Rectal smooth muscle tissue (tissue), 1 donor: Measurements from ENCODE around the gene FBXL19.
"Not testable (repeated sequence)": the region's sequence is repeated elsewhere in the genome, so short reads cannot be mapped to it uniquely, and the experiment has no call there.

Source experiments
- H3K27ac ChIP-seq: one replicate; pipeline ENCODE4 v1.7.0; 2013; ENCODE audit warnings: low read depth, low read length, inconsistent platforms
- H3K27me3 ChIP-seq: one replicate; pipeline ENCODE4 v1.7.0; 2013; ENCODE audit warnings: low read length; ENCODE audit not compliant: control insufficient read depth, insufficient read depth
- H3K36me3 ChIP-seq: one replicate; pipeline ENCODE4 v1.7.0; 2013; ENCODE audit warnings: low read length; ENCODE audit not compliant: control insufficient read depth, insufficient read depth
- H3K4me1 ChIP-seq: one replicate; pipeline ENCODE4 v1.7.0; 2013; ENCODE audit warnings: low read length; ENCODE audit not compliant: control insufficient read depth, insufficient read depth
- H3K4me3 ChIP-seq: one replicate; pipeline ENCODE4 v1.7.0; 2013; ENCODE audit warnings: low read length
- H3K9ac ChIP-seq: one replicate; pipeline ENCODE4 v1.7.0; 2013; ENCODE audit warnings: low read length

The FBXL19 gene

GRCh38 chr16:30928390-30928789 is 5.0 kb downstream of the FBXL19 start:
- Histone ChIP-seq H3K4me3 (no peak overlapping the region), H3K36me3 (peaks cover 10% of the 10 kb centered on the region), H3K4me1 (peaks cover 5% of the 10 kb centered on the region), H3K27ac (no peak overlapping the region), H3K27me3 (no peaks in the 10 kb centered on the region), H3K9ac (no peak overlapping the region)

DNA sequence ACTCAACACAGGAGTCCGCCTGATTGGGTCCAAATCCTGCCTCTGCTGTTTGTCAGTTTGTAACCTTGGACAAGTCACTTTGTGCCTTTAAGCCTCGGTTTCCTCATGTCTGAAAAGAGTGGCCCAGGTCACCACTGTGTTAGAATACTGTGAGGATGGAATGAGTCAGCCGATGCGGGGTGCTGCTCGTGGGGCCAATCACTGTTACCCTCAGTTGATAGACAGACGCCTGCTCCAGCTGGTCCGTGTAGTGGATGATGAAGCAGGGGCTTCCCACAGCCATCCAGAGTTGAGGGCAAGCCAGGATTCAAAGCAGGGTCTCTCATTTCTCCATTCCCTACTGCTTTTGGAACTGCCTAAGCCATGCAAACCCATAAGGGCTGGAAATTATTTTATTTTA is 5.8 kb downstream of the FBXL19 start:
- Histone ChIP-seq H3K9ac (no peak overlapping the region), H3K4me3 (no peak overlapping the region), H3K27ac (no peak overlapping the region), H3K36me3 (peaks cover 10% of the 10 kb centered on the region), H3K4me1 (peaks cover 5% of the 10 kb centered on the region), H3K27me3 (no peaks in the 10 kb centered on the region)

- H3K27ac ChIP-seq = no peak overlapping the region
- no peaks in the 10 kb centered on the region for H3K27me3 ChIP-seq
- H3K9ac ChIP-seq = no peak overlapping the region
- no peak overlapping the region for H3K4me3 ChIP-seq
- H3K4me1 ChIP-seq = no peaks in the 10 kb centered on the region
- H3K36me3 ChIP-seq = peaks cover 10% of the 10 kb centered on the region
Observed at GRCh38 chr16:30930160-30930571, 6.8 kb downstream of the FBXL19 start.

GRCh38 chr16:30931068-30931650 is 7.8 kb downstream of the FBXL19 start:
- H3K4me3 ChIP-seq = no peak overlapping the region
- H3K36me3 ChIP-seq = peaks cover 10% of the 10 kb centered on the region
- no peaks in the 10 kb centered on the region for H3K27me3 ChIP-seq
- H3K9ac ChIP-seq = no peak overlapping the region
- H3K4me1 ChIP-seq = no peaks in the 10 kb centered on the region
- H3K27ac ChIP-seq = no peak overlapping the region

DNA sequence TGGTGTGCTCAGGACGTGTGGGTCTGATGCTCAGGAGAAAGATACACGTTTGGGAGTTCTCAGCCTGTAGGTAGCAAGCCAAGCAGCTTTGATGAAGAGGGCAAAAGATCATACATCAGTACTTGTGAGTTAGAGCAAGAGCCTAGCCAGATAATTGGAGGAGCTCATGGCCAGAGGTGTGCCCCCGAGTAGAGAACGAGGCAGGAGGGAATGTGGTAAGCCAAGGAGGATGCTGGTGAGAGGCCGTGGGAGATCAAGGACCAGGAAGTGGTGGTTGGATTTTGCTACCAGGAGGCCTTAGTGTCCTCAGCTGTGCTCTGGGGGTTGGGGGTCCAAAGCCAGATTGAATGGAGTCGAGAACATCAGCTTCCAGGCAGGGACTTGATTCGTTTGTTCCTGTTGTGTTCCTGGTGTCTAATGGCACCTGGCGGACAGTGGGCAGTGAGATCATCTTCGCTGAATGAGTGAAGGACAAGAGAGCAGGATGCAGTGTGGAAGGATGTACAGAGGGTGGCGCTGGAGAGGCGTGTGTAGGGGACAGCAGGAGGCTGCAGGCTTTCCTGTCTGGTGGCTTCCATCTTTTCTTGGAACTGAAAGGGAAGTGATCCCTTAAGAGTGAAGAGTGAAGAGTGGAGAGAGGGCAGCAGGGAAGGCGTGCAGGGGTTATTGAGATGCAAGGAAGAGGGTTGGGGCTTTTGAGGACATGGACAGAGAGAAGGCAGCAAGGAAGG is 11.6 kb downstream of the FBXL19 start:
- Histone ChIP-seq H3K4me3 (no peak overlapping the region), H3K27me3 (no peaks in the 10 kb centered on the region), H3K9ac (no peak overlapping the region), H3K27ac (no peak overlapping the region), H3K4me1 (no peaks in the 10 kb centered on the region), H3K36me3 (peaks cover 10% of the 10 kb centered on the region)

GRCh38 chr16:30937692-30938091 is 14.3 kb downstream of the FBXL19 start:
- Histone ChIP-seq H3K27ac (no peak overlapping the region), H3K27me3 (no peaks in the 10 kb centered on the region), H3K4me3 (no peak overlapping the region), H3K9ac (no peak overlapping the region), H3K4me1 (peaks cover 3% of the 10 kb centered on the region), H3K36me3 (no peaks in the 10 kb centered on the region)

GRCh38 chr16:30939571-30939970 is 16.2 kb downstream of the FBXL19 start:
- H3K36me3 ChIP-seq, H3K27ac ChIP-seq, H3K9ac ChIP-seq, H3K4me3 ChIP-seq, H3K4me1 ChIP-seq, H3K27me3 ChIP-seq: not testable (repeated sequence)

GRCh38 chr16:30941600-30942425 is 18.4 kb downstream of the FBXL19 start:
- H3K4me1 ChIP-seq = peaks cover 3% of the 10 kb centered on the region
- H3K4me3 ChIP-seq = peak overlapping the region; percentile 40
- no peak overlapping the region for H3K27ac ChIP-seq
- H3K27me3 ChIP-seq = no peaks in the 10 kb centered on the region
- H3K36me3 ChIP-seq = peaks cover 5% of the 10 kb centered on the region
- no peak overlapping the region for H3K9ac ChIP-seq

- Histone ChIP-seq H3K36me3 (peaks cover 6% of the 10 kb centered on the region), H3K4me1 (peaks cover 3% of the 10 kb centered on the region), H3K4me3 (peak overlapping the region; percentile 40), H3K27ac (no peak overlapping the region), H3K27me3 (no peaks in the 10 kb centered on the region), H3K9ac (no peak overlapping the region)
Observed at GRCh38 chr16:30942426-30942806, 19.0 kb downstream of the FBXL19 start.

GRCh38 chr16:30944352-30944751 is 21.0 kb downstream of the FBXL19 start:
- Histone ChIP-seq H3K36me3 (peaks cover 6% of the 10 kb centered on the region), H3K27me3 (no peaks in the 10 kb centered on the region), H3K4me1 (peaks cover 3% of the 10 kb centered on the region), H3K4me3 (no peak overlapping the region), H3K27ac (no peak overlapping the region), H3K9ac (no peak overlapping the region)

GRCh38 chr16:30946671-30947540 is 23.5 kb downstream of the FBXL19 start:
- H3K27me3 ChIP-seq = no peaks in the 10 kb centered on the region
- H3K36me3 ChIP-seq = peaks cover 6% of the 10 kb centered on the region
- no peak overlapping the region for H3K9ac ChIP-seq
- H3K27ac ChIP-seq = peak overlapping the region; percentile 84
- H3K4me3 ChIP-seq = no peak overlapping the region
- H3K4me1 ChIP-seq = peaks cover 18% of the 10 kb centered on the region

- no peaks in the 10 kb centered on the region for H3K27me3 ChIP-seq
- no peak overlapping the region for H3K4me3 ChIP-seq
Observed at GRCh38 chr16:30947541-30947858, 24.1 kb downstream of the FBXL19 start.

More at GRCh38 chr16:30947541-30947858, 24.1 kb downstream of the FBXL19 start:
- peaks cover 15% of the 10 kb centered on the region for H3K4me1 ChIP-seq
- H3K9ac ChIP-seq = no peak overlapping the region
- peaks cover 6% of the 10 kb centered on the region for H3K36me3 ChIP-seq
- peak overlapping the region; percentile 84 for H3K27ac ChIP-seq
